GDM1 (cell line): ENCODE data around the gene ECHDC1.
A peak's percentile ranks its signal among the peaks of the same experiment; 100 is the strongest.

Experiments
- DNase-seq: peaks from one replicate; lab custom pipeline; 2025; lab: John Stamatoyannopoulos, UW

Gene ECHDC1

GRCh38 chr6:127289934-127290333 is 53.5 kb downstream of the ECHDC1 start:
- DNase-seq, result no peak

- DNase-seq, result no peak
Measured at GRCh38 chr6:127288705-127289104, 54.7 kb downstream of the ECHDC1 start.

GRCh38 chr6:127282184-127282583 is 61.2 kb downstream of the ECHDC1 start:
- DNase-seq, result no peak

- no peak for DNase-seq
Measured at GRCh38 chr6:127279815-127280214, 63.6 kb downstream of the ECHDC1 start.

GRCh38 chr6:127277878-127278843 is 65.2 kb downstream of the ECHDC1 start:
- no peak for DNase-seq

GRCh38 chr6:127276331-127276730 is 67.1 kb downstream of the ECHDC1 start:
- no peak for DNase-seq

GRCh38 chr6:127273499-127273898 is 69.9 kb downstream of the ECHDC1 start:
- DNase-seq, result no peak

- no peak for DNase-seq
Measured at GRCh38 chr6:127272576-127272975, 70.8 kb downstream of the ECHDC1 start.

GRCh38 chr6:127267646-127268625 is 75.5 kb downstream of the ECHDC1 start:
- DNase-seq, result no peak

GRCh38 chr6:127266892-127267645 is 76.3 kb downstream of the ECHDC1 start:
- peak; percentile 57 for DNase-seq

GRCh38 chr6:127266178-127266891 is 77.1 kb downstream of the ECHDC1 start, which contains the start of gene RNF146:
Gene RNF146, plus strand, starts transcription at chr6:127266864. Its CDS starts 13,475 bp downstream, at chr6:127280339.
- DNase-seq, result peak; percentile 78

GRCh38 chr6:127263481-127263880 is 79.9 kb downstream of the ECHDC1 start:
- DNase-seq, result no peak

GRCh38 chr6:127262896-127263295 is 80.5 kb downstream of the ECHDC1 start:
- DNase-seq, result no peak

- no peak for DNase-seq
Measured at GRCh38 chr6:127255286-127255685, 88.1 kb downstream of the ECHDC1 start.

- no peak for DNase-seq
Measured at GRCh38 chr6:127249621-127250020, 93.8 kb downstream of the ECHDC1 start.

GRCh38 chr6:127247114-127248096 is 96.0 kb downstream of the ECHDC1 start:
- DNase-seq, result no peak

- no peak for DNase-seq
Measured at GRCh38 chr6:127243501-127243900, 99.9 kb downstream of the ECHDC1 start.
